ENCODE results near the gene FMO2.

FMO2 gene, protein sequence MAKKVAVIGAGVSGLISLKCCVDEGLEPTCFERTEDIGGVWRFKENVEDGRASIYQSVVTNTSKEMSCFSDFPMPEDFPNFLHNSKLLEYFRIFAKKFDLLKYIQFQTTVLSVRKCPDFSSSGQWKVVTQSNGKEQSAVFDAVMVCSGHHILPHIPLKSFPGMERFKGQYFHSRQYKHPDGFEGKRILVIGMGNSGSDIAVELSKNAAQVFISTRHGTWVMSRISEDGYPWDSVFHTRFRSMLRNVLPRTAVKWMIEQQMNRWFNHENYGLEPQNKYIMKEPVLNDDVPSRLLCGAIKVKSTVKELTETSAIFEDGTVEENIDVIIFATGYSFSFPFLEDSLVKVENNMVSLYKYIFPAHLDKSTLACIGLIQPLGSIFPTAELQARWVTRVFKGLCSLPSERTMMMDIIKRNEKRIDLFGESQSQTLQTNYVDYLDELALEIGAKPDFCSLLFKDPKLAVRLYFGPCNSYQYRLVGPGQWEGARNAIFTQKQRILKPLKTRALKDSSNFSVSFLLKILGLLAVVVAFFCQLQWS

DNA sequence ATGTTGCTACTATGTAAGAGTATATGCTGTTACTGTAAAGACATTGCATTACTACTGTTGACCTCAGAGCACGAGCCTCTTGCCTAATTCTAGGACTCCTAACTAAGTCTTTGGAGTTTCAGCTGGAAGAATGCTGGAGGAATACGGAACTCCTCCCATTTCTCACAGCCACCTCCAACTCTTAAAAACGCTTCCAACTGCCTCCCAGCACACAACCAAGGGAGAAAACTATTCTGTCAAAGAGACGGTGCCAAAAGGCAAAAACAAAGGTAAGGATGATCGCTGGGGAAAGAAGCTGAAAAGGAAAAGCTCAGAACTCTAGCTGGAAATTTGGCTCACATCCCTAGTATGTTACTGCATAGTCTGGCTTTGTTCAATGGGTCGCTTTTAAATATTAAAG, at the start of gene FMO2:
FMO2 (plus strand) TSS at position 210 of the 400 bp plus-strand sequence. CDS start 414 bp downstream, outside the sequence.
- DNase-seq, result no peak

DNA sequence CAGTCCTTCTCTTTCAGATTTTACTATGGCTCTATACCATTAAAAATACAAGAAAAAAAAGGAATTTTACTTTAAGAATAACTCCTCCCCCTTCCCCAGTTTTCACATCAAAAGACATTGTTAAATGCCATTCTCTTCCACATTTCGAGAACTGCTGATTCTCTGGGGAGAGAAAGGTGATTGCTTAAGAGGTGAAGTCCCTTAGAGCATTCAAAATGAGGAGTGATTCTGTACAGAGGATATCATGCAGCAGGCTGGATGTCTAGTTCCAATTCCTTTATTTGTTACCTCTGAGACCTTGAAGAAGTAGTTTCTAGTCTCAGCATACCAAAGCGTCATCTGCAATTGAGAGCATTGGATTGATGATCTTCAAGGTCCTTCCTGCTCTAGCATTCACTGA, 47.5 kb upstream of the FMO2 start:
- no peak for DNase-seq

DNA sequence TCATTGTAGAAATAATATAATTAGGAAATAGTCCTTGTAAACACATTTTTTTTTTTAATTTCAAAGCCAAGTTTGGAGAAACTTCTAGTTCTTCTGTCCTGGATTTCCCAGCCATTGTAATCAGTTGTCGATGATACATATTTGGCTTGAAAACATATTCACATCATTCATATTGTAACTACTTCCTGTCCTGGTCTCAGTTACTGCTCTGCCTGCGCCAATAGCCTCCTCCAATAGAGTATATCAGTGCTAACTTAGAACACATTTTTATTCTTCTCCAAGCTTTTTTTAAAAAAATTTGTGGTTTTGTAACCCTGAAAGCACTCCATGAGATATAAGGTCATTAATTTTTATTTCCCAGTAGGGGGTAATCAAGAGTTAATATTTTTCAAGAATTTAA, 46.1 kb upstream of the FMO2 start:
- no peak for DNase-seq

DNA sequence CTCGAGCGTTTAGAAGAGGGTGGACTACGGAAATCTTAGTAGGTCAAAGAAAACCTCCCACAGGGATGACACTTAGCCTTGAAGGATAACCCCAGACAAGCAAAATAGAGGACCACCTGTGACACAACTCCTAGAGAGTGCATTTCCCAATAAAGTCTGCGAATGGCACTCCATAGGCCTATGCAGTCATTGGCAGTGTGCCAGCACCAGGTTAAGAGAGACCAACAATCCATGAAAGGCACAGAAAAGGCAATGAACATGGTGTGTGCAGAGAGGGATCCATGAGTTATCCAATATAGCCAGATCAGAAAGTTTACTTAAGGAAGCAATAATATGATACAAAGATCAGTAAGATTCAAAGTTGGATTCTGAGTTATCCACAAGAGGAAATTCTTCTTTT, 45.2 kb upstream of the FMO2 start:
- DNase-seq, result no peak

DNA sequence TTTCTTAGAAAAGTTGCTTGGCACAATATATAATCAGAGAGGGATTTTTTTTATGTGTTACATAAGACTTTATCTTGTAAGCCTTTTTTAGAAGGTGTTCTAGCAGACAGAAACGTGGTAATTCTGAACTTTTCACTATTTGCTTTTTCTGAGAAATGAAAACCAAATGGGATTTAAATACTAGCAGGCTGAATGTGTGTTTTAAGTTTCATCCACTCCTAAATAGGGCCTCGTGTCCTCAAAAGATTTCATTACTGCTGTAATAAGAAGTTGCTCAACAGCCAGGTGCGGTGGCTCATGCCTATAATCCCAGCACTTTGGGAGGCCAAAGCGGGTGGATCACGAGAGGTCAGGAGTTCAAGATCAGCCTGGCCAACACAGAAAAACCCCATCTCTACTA, 44.7 kb upstream of the FMO2 start:
- no peak for DNase-seq

DNA sequence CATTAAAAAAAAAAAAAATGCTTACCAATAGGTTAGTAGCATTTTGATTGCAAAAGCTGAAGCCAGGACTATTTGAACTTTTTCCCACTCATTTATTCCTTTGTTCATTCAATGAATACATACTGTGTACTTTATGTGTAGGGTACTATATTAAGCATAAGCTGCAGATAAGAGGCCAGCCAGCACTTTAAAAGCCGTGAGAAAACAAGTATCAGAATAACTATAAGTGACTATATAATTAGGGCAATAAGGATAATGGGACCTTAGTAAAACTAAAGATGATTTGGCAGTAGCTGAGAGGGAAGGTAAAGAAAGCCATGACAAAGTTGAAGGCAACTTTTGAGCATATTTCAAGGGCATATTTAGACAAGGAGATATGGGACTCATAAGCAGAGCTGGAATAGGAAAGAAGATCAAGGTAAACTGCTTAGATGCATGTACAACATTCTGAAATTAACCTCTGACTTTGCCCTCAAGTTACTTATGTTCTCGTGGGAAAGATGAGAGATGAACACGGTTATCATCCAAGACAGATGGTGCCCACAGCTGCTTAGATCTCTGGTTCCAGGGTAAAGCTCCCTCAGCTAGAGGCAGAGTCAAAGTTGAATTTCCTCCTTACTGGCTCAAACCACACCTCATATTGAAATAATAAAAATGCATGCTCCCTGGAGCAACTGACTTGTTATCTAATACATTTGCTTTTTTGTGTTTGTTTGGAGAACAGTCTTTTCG, 44.0 kb upstream of the FMO2 start:
- DNase-seq, result no peak

DNA sequence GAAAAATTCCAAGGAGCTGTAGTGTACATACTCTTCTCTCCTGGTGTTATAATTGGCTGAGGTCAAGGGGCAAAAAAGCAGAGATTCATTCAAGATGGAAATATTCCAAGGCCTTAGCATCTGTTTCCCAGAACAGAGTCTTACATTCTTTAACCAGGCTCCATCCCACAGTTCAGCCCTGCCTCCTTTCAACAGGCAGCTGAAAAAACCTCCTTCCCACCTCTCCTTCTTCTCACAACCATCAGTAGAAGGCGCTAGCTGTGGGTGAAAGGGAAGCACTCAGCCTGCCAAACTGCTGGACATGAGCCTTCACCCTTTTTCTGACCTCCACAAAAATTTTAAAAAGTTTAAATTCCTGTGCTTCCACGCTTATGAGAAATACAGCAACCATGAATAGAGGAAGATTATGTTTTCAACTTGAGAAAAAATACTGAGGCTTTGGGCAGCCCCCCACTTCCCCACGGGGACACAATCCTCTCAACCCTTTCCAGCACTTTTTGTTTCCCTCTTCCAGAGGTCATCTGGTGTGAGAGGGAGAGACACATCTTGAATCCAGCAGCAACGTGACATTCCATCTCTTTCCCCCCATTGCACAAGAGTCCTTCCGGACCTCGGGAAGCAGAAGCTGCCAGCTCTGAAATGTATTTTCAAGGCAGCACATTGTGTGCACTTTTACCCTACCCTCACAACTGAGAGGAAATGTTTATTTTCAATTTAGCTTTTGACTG, 43.2 kb upstream of the FMO2 start:
- no peak for DNase-seq

DNA sequence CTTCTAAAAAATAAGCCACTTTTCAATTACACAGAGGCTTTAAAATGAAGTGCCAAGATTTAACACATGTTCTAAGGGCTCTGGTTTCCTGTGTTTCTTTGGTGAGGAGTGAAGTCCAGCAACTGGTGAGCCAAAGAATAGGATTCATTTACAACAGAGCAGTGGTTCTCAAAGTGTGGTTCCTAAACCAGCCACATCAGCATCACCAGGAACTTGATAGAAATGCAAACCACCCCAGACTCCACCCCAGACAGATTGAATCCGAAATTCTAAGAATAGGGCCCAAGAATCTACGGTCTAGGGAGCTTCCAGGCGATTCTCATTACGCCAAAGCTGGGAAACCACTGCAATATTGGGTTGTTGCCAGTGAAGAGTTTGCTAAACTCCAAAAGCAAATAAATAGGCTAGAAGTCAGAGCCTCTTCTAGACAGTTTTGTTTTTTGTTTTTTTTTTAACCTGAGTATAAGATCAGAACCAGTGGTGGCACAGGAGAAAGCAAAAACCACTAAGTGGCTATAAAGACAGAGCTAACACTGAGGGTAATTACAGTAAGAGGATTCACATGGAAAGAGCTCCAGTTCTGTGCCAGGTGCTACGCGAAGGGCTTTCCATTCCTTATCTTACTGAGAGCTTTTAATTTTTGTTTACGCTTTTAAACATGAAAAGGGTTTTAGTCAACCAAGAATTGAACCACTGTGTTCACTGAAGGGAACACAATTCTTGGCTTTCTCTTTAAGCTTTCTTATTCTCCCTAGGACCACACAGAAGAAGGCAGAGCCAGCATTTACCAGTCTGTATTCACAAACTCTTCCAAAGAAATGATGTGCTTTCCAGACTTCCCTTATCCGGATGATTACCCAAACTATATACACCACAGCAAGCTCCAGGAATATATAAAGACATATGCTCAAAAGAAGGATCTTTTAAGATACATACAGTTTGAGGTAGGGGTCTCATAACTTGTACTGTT, 42.4 kb upstream of the FMO2 start:
- DNase-seq, result no peak

DNA sequence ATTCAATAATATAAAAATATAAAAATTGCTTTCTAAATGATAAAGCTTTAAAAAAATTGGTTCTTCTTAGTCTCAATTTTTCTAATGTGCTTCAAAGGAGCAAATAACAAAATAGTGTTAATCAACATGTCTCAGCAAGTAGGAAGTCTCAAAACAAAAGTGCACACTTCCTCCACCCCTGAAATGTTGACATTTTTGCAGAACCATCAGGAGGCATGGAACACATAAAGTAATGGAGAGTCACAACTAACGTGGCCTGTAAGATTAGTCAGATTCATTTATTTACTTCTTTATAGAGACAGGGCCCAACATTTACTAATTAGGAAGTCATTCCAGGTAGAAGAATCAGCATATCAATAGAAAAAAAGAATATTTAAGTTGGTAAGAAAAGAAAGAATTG, 34.9 kb upstream of the FMO2 start:
- DNase-seq, result no peak

DNA sequence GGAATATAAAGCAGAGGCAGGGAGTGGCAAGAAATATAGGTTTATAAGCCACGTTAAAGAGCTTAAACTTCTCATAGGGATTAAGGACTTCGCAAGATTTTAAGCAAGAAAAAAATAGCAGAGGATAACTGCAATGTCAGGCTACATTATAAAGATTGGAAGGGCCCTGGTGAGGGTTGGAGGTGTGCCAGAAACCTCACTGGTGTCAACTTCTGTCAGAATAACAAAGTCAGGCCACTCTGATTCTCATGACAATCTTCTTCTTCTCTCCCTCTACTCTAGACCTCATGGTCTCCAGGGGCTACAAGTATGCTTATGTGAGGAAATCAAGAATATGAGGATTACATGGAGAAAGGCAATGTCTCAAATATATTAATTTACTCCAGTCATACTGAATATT, 32.6 kb upstream of the FMO2 start:
- no peak for DNase-seq

DNA sequence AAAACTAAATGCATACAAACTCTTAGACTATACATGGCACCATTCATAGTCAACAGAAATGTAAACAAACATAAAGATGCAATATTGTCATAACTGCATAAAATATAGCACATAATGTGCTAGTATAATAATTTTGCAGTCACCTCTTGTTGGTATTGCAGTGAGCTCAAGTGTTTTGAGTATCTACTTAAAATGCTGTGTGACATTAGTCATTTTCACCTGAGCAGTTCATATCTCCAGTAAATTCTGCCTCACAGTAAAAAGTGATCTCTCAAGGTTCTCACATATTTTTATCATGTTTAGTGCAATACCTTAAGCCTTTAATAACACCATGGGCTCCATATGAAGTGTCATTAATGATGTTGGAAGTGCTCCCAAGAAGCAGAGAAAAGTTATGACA, 29.6 kb upstream of the FMO2 start:
- DNase-seq, result no peak

DNA sequence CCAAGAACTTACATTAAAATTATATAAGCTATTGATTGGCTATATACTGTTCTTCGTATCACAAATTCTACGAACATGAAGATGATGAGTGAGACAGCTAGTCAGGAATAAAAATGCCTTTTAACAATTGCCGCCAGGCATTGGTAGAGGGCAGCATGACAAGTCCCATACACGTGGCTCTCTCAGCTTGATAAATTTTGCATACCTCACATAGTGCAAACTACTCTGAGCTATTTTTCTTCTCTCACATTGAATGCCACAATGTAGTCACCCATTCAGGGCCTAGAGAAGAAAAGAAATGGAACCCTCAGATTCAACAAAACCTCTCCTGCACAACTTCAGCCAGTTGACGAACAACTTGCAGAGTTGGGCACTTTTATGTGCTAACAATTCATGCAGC, 27.0 kb upstream of the FMO2 start:
- DNase-seq, result no peak

DNA sequence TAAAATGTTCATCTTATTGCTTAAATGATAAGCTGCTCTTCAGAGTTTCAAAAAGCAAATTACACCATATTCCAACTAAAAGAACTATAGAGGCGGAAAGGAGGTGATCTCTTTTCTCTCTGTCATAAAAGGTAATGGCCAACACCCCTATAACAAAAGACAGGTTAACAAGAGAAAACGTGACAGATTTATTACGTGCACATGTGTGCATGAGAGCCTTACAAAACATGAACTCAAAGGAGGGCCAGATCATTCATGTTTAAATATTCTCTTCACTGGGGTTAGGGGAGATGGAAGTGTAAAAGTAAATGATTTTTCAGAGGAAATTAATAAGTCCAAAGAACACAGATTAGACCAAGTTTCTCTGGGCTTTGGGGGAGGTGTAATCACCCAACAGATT, 26.5 kb upstream of the FMO2 start:
- DNase-seq, result no peak

DNA sequence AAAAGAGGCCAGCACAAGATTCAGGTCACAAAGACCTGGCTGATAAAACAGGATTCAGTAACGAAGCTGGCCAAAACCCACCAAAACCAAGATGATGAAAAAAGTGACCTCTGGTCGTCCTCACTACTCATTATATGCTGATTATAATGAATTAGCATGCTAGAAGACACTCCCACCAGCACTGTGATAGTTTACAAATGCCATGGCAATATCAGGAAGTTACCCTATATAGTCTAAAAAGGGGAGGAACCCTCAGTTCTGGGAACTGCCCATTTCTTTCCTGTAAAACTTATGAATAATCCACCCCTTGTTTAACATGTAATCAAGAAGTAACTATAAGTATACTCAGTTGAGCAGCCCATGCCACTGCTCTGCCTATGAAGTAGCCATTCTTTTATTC, 26.0 kb upstream of the FMO2 start:
- no peak for DNase-seq

DNA sequence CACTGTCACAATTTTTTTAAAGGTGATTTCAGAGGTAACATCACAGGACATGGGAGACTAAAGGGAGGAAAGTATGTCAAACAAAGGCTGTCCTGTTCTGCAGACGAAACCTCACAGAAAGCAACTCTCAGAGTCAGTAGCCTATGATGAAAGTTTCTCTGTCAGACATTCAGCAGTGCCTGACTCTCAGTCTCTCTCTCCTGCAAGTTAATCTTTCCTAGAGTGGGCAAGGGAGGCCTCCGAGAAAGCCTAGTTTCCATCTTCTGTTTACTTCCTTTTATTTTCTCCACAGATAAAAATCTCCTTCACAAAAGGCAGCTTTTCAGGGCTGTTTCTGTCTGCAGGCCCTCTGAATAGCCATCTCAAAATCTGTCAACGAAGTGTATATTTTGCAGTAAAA, 24.9 kb upstream of the FMO2 start:
- no peak for DNase-seq

DNA sequence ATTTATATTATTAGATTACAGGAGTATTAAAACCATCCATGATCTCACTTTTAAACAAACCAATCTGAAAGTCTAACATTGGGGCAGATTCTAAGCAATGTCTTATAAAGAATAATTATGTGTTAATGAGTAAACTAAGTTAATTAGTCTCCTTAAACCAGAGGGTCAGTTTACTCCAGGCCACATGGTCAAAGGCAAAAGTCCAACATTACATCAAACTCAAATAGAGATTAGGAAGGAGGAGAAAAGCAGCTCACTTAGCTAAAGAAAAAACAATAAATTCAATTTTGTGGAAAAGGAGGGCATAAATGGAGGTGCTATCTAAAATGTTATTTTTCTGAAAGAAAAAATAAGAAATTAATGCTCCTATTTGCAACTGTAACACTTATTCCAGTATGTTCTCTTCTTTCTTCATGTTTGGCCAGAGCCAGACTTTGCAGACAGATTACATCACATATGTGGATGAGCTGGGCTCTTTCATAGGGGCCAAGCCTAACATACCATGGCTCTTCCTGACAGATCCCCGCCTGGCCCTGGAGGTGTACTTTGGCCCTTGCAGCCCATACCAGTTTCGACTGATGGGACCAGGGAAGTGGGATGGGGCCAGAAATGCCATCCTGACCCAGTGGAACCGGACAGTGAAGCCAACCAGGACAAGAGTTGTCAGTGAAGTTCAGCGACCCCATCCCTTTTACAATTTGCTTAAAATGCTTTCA, 24.3 kb upstream of the FMO2 start:
- DNase-seq, result no peak

DNA sequence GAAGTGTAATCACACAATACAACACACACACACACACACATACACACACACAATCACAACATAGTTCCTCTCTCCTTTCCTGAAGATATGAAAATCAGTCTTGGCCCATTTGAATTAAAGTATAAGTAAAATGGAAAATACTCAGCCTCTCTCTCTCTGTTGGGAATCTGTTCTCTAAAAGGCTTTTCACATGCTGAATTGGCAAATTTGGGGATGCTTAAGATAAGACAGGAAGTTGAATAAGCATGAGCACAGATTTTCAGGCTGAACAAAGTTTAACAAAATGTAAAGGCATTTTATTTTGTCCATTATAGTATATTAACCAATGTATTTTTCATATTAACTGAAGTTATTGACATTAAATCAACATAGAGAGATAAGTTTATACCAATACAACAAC, 23.7 kb upstream of the FMO2 start:
- DNase-seq, result no peak

DNA sequence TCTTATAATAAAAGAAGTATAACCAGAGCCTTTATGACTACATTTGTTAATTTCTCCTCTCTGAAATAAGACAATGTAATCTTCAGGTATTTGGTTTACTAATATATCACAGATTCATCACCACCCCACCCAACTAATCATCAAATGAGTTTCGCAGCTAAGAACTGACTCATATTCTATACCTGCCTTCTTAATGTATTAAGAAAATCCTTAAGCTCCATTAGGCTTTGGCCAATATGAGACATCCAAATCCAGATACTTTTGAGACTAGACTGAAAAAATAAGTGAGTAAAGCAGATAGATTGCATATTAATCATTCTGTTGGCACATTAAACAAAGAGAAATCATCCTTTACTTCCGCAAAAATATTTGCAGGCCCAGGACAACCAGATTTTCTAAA, 18.7 kb upstream of the FMO2 start:
- no peak for DNase-seq

DNA sequence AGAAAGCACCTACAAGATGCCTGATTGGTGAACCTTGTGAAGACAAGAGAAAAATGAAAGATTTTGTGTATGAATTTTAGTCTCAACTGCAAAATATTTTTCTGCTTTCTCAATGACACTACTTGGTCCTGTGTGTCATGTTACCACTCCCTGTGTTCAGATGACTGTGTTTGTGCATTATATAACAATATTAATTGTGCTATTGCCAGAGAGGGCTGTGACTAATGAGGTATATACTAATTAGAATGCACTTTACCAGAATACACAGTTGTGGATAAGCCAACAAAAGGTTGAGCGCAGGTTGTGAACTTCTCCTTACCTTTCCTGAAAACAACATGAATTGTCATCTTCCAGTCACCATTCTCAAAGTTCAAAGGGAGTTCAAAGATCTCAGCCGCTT, 17.3 kb upstream of the FMO2 start:
- no peak for DNase-seq

DNA sequence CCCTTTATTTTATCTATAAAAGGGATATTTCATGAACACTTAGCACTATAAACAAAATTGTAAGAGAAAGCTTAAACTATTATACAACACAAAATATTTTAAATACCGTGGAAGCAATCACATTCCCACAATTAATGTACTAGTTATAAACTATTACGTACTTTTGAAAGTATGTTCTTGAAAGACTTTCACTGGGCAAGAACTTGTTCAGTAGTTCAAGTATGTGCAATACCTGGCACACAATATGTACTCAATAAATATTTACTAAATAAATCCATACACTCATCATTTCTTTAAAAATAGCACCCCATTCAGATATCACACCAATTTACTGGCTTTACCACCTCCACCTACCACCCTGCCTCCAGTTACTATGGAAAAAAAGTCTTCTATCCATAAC, 12.6 kb upstream of the FMO2 start:
- DNase-seq, result no peak

DNA sequence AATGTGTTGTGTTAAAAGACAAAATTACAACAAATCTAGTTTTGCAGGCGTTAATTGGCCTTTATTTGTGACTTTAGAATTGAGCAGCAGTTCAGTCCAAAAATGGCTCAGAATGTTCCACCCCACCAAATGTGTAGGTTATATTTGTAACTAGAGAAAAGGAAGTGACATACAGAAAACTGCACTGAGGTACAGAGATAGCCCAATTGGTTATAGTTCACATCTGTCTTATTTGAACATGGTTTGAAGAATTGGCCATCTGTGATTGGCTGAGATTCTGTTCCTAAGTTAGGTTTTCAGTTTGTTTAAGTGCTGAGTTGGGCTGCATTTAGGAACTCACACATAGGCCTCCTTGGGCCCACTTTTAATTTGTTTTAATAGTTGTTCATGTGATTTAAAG, 12.0 kb upstream of the FMO2 start:
- no peak for DNase-seq

All from NCI-H1048 (cell line).